Measurements from ENCODE around the gene AP1M1.

Gene AP1M1

GRCh38 chr19:16197622-16198369 is at the start of gene AP1M1:
AP1M1 (plus strand) TSS chr19:16197911; CDS start chr19:16198027, 116 bp downstream.
- peaks cover 28% of the 10 kb centered on the region for H3K36me3 ChIP-seq
- H3K4me3 ChIP-seq (ENCODE audit: low read depth in 1 of 2, low read length in 1 of 2), result peak within 1 kb of the TSS; percentile 89 to 91
- H3K4me1 ChIP-seq (ENCODE audit: control insufficient read depth in 1 of 2, insufficient read depth in 1 of 2, low read depth in 1 of 2, low read length in 1 of 2), result peaks cover 39 to 40% of the 10 kb centered on the region in 2 experiments
- no peaks in the 10 kb centered on the region for H3K27me3 ChIP-seq
- TF ChIP-seq CTCF (IDR thresholded peaks at IDR 0.05), result peak; percentile 50
- peak within 1 kb of the TSS; percentile 85 for H3K27ac ChIP-seq
- no peaks in the 10 kb centered on the region for H3K9me3 ChIP-seq

- H3K27me3 ChIP-seq, result no peaks in the 10 kb centered on the region
- peak overlapping the region; percentile 47 to 88 for H3K4me3 ChIP-seq (ENCODE audit: low read depth in 1 of 2, low read length in 1 of 2)
- no peak for TF ChIP-seq CTCF (IDR thresholded peaks at IDR 0.05)
- peak overlapping the region; percentile 96 for H3K27ac ChIP-seq
- H3K4me1 ChIP-seq (ENCODE audit: control insufficient read depth in 1 of 2, insufficient read depth in 1 of 2, low read depth in 1 of 2, low read length in 1 of 2), result peaks cover 69 to 74% of the 10 kb centered on the region in 2 experiments
- no peaks in the 10 kb centered on the region for H3K9me3 ChIP-seq
- H3K36me3 ChIP-seq, result peaks cover 68% of the 10 kb centered on the region
Observed at GRCh38 chr19:16148443-16149229, 49.1 kb upstream of the AP1M1 start.

- TF ChIP-seq CTCF (IDR thresholded peaks at IDR 0.05), result no peak
- Histone ChIP-seq H3K9me3 (no peaks in the 10 kb centered on the region), H3K4me3 (ENCODE audit: low read depth in 1 of 2, low read length in 1 of 2) (no peak overlapping the region), H3K27ac (peak overlapping the region; percentile 10), H3K36me3 (peaks cover 100% of the 10 kb centered on the region), H3K4me1 (ENCODE audit: control insufficient read depth in 1 of 2, insufficient read depth in 1 of 2, low read depth in 1 of 2, low read length in 1 of 2) (peaks cover 48 to 55% of the 10 kb centered on the region in 2 experiments), H3K27me3 (no peaks in the 10 kb centered on the region)
Observed at GRCh38 chr19:16153582-16154336, 44.0 kb upstream of the AP1M1 start.

GRCh38 chr19:16154557-16154956 is 43.2 kb upstream of the AP1M1 start:
- no peak for TF ChIP-seq CTCF (IDR thresholded peaks at IDR 0.05)
- H3K9me3 ChIP-seq, result no peaks in the 10 kb centered on the region
- no peak overlapping the region for H3K4me3 ChIP-seq (ENCODE audit: low read depth in 1 of 2, low read length in 1 of 2)
- H3K36me3 ChIP-seq, result peaks cover 96% of the 10 kb centered on the region
- H3K27me3 ChIP-seq, result no peaks in the 10 kb centered on the region
- peak overlapping the region; percentile 61 for H3K27ac ChIP-seq
- H3K4me1 ChIP-seq (ENCODE audit: control insufficient read depth in 1 of 2, insufficient read depth in 1 of 2, low read depth in 1 of 2, low read length in 1 of 2), result peaks cover 40 to 47% of the 10 kb centered on the region in 2 experiments

GRCh38 chr19:16155128-16155527 is 42.6 kb upstream of the AP1M1 start:
- Histone ChIP-seq H3K4me1 (ENCODE audit: control insufficient read depth in 1 of 2, insufficient read depth in 1 of 2, low read depth in 1 of 2, low read length in 1 of 2) (peaks cover 35 to 42% of the 10 kb centered on the region in 2 experiments), H3K9me3 (no peaks in the 10 kb centered on the region), H3K27me3 (no peaks in the 10 kb centered on the region), H3K27ac (peak overlapping the region; percentile 61), H3K36me3 (peaks cover 90% of the 10 kb centered on the region), H3K4me3 (ENCODE audit: low read depth in 1 of 2, low read length in 1 of 2) (no peak overlapping the region)
- no peak for TF ChIP-seq CTCF (IDR thresholded peaks at IDR 0.05)

Data from neutrophil (primary cell).